Measurements from ENCODE around the gene ICAM4. TPM values are rescaled to one million over a fixed set of nuclear protein-coding genes. Genes with fewer than 3 reads are reported as not detected.
"Not testable (repeated sequence)": the region's sequence is repeated elsewhere in the genome, so short reads cannot be mapped to it uniquely, and the experiment has no call there.

The ICAM4 gene
- 1 to 10 TPM; 1.5 to 2.0 TPM for total RNA-seq

GRCh38 chr19:10286803-10287737 is at the start of gene ICAM4:
Gene ICAM4, plus strand, starts transcription at chr19:10286955. Its CDS starts 58 bp downstream, at chr19:10287013.
- H3K27me3 Mint-ChIP-seq: peaks cover 44% of the 10 kb centered on the region
- H3K4me1 Mint-ChIP-seq: peaks cover 72% of the 10 kb centered on the region
- peak within 1 kb of the TSS; percentile 50 for H3K4me3 Mint-ChIP-seq
- H3K36me3 Mint-ChIP-seq (ENCODE audit: low read depth): peaks cover 38% of the 10 kb centered on the region
- ChIA-PET CTCF (interaction anchor here (0.6 to 3.1 kb wide), 6 partner anchors 17 to 135 kb away, joined by 3 to 28 read pairs (median 6); partner anchors contain the start of gene ICAM1), POLR2A (interaction anchor here (1.1 to 8.9 kb wide), 7 partner anchors 10 to 102 kb away, joined by 3 to 105 read pairs (median 9); partner anchors contain the start of genes ICAM1 and RAVER1)
- peak within 1 kb of the TSS; percentile 65 for H3K27ac Mint-ChIP-seq
- no peaks in the 10 kb centered on the region for H3K9me3 Mint-ChIP-seq
- DNase-seq: peak; percentile 67

GRCh38 chr19:10237702-10238101 is 49.1 kb upstream of the ICAM4 start:
- POLR2A ChIA-PET: interaction anchor here (2.2 kb wide), 1 partner anchor 33 kb away, joined by 7 read pairs; the partner anchor contains the start of gene ICAM1
- no peak overlapping the region for H3K4me3 Mint-ChIP-seq
- H3K27ac Mint-ChIP-seq: no peak overlapping the region
- CTCF ChIA-PET: interaction anchor here (0.7 kb wide), 2 partner anchors 34 to 133 kb away, joined by 3 to 5 read pairs; no protein-coding TSS in a partner anchor
- DNase-seq: no peak
- no peaks in the 10 kb centered on the region for H3K27me3 Mint-ChIP-seq
- H3K9me3 Mint-ChIP-seq: no peaks in the 10 kb centered on the region
- H3K4me1 Mint-ChIP-seq: peaks cover 29% of the 10 kb centered on the region
- no peaks in the 10 kb centered on the region for H3K36me3 Mint-ChIP-seq (ENCODE audit: low read depth)

GRCh38 chr19:10238172-10238783 is 48.5 kb upstream of the ICAM4 start:
- Mint-ChIP-seq H3K36me3 (ENCODE audit: low read depth) (no peaks in the 10 kb centered on the region), H3K27me3 (no peaks in the 10 kb centered on the region), H3K27ac (peak overlapping the region; percentile 26), H3K4me1 (peaks cover 29% of the 10 kb centered on the region), H3K9me3 (no peaks in the 10 kb centered on the region), H3K4me3 (no peak overlapping the region)
- DNase-seq: no peak
- ChIA-PET POLR2A (no interaction called here), CTCF (interaction anchor here (0.7 to 1.7 kb wide), 3 partner anchors 12 to 919 kb away, joined by 3 to 12 read pairs (median 3); no protein-coding TSS in a partner anchor)

- H3K4me3 Mint-ChIP-seq; DNase-seq; POLR2A ChIA-PET; H3K27me3 Mint-ChIP-seq; H3K27ac Mint-ChIP-seq; H3K36me3 Mint-ChIP-seq (ENCODE audit: low read depth); H3K9me3 Mint-ChIP-seq: not testable (repeated sequence)
- CTCF ChIA-PET: interaction anchor here (0.7 kb wide), 1 partner anchor 55 kb away, joined by 3 read pairs; no protein-coding TSS in a partner anchor
- peaks cover 13% of the 10 kb centered on the region for H3K4me1 Mint-ChIP-seq
These were observed 44.8 kb upstream of the ICAM4 start for GRCh38 chr19:10241826-10242449.

GRCh38 chr19:10243606-10244005 is 43.1 kb upstream of the ICAM4 start:
- peaks cover 6% of the 10 kb centered on the region for H3K4me1 Mint-ChIP-seq
- no peaks in the 10 kb centered on the region for H3K36me3 Mint-ChIP-seq (ENCODE audit: low read depth)
- no peak overlapping the region for H3K27ac Mint-ChIP-seq
- POLR2A ChIA-PET: no interaction called here
- DNase-seq: no peak
- no peaks in the 10 kb centered on the region for H3K27me3 Mint-ChIP-seq
- no peak overlapping the region for H3K4me3 Mint-ChIP-seq
- no peaks in the 10 kb centered on the region for H3K9me3 Mint-ChIP-seq
- CTCF ChIA-PET: no interaction called here

GRCh38 chr19:10245189-10245939 is 41.4 kb upstream of the ICAM4 start:
- Mint-ChIP-seq H3K4me1 (peaks cover 6% of the 10 kb centered on the region), H3K36me3 (ENCODE audit: low read depth) (no peaks in the 10 kb centered on the region), H3K27me3 (no peaks in the 10 kb centered on the region), H3K9me3 (no peaks in the 10 kb centered on the region), H3K4me3 (no peak overlapping the region), H3K27ac (no peak overlapping the region)
- DNase-seq: no peak
- ChIA-PET POLR2A (no interaction called here), CTCF (interaction anchor here (1.0 kb wide), 2 partner anchors 16 to 50 kb away, joined by 3 to 4 read pairs; partner anchors contain the start of gene DNMT1)

- Mint-ChIP-seq H3K4me1 (peaks cover 11% of the 10 kb centered on the region), H3K4me3 (no peak overlapping the region), H3K27me3 (no peaks in the 10 kb centered on the region), H3K9me3 (no peaks in the 10 kb centered on the region), H3K27ac (no peak overlapping the region), H3K36me3 (ENCODE audit: low read depth) (no peaks in the 10 kb centered on the region)
- ChIA-PET CTCF (interaction anchor here (0.9 to 1.0 kb wide), 3 partner anchors 11 to 51 kb away, joined by 3 to 4 read pairs (median 4); partner anchors contain the start of gene DNMT1), POLR2A (interaction anchor here (0.9 kb wide), 1 partner anchor 11 kb away, joined by 3 read pairs; no protein-coding TSS in a partner anchor)
- no peak for DNase-seq
These were observed 40.2 kb upstream of the ICAM4 start for GRCh38 chr19:10246511-10246910.

GRCh38 chr19:10251792-10252694 is 34.7 kb upstream of the ICAM4 start, which contains the start of gene MRPL4:
Gene MRPL4, plus strand, starts transcription at chr19:10252214. Its CDS starts 40 bp downstream, at chr19:10252254.
- Mint-ChIP-seq H3K27me3 (no peaks in the 10 kb centered on the region), H3K9me3 (no peaks in the 10 kb centered on the region), H3K4me3 (peak within 1 kb of the TSS; percentile 84), H3K27ac (peak within 1 kb of the TSS; percentile 85), H3K36me3 (ENCODE audit: low read depth) (peaks cover 25% of the 10 kb centered on the region), H3K4me1 (peaks cover 36% of the 10 kb centered on the region)
- POLR2A ChIA-PET: interaction anchor here (1.0 to 2.2 kb wide), 10 partner anchors 8 to 152 kb away, joined by 3 to 12 read pairs (median 5); partner anchors contain the start of genes CDC37, DNMT1, ICAM1 and TYK2
- CTCF ChIA-PET: interaction anchor here (0.6 to 4.3 kb wide), 7 partner anchors 8 to 139 kb away, joined by 3 to 51 read pairs (median 4); partner anchors contain the start of gene DNMT1
- DNase-seq: peak; percentile 97

- no peak for DNase-seq
- peak overlapping the region; percentile 84 for H3K4me3 Mint-ChIP-seq
- H3K27me3 Mint-ChIP-seq: no peaks in the 10 kb centered on the region
- ChIA-PET POLR2A (interaction anchor here (1.6 to 2.2 kb wide), 5 partner anchors 17 to 128 kb away, joined by 4 to 12 read pairs (median 7); partner anchors contain the start of genes DNMT1, ICAM1 and TYK2), CTCF (interaction anchor here (0.8 to 1.9 kb wide), 3 partner anchors 17 to 136 kb away, joined by 3 to 6 read pairs (median 4); partner anchors contain the start of gene DNMT1)
- H3K36me3 Mint-ChIP-seq (ENCODE audit: low read depth): peaks cover 31% of the 10 kb centered on the region
- peak overlapping the region; percentile 85 for H3K27ac Mint-ChIP-seq
- peaks cover 36% of the 10 kb centered on the region for H3K4me1 Mint-ChIP-seq
- H3K9me3 Mint-ChIP-seq: no peaks in the 10 kb centered on the region
These were observed 34.0 kb upstream of the ICAM4 start for GRCh38 chr19:10252707-10253106.

- CTCF ChIA-PET: interaction anchor here (1.3 to 1.5 kb wide), 2 partner anchors 135 to 138 kb away, joined by 4 to 7 read pairs; no protein-coding TSS in a partner anchor
- Mint-ChIP-seq H3K36me3 (ENCODE audit: low read depth) (peaks cover 42% of the 10 kb centered on the region), H3K9me3 (no peaks in the 10 kb centered on the region), H3K4me1 (peaks cover 45% of the 10 kb centered on the region), H3K27ac (peak overlapping the region; percentile 21), H3K27me3 (no peaks in the 10 kb centered on the region), H3K4me3 (no peak overlapping the region)
- DNase-seq: no peak
- POLR2A ChIA-PET: interaction anchor here (2.1 kb wide), 1 partner anchor 16 kb away, joined by 6 read pairs; the partner anchor contains the start of gene ICAM1
These were observed 32.5 kb upstream of the ICAM4 start for GRCh38 chr19:10254244-10254643.

GRCh38 chr19:10255358-10255757 is 31.4 kb upstream of the ICAM4 start:
- no peaks in the 10 kb centered on the region for H3K9me3 Mint-ChIP-seq
- ChIA-PET POLR2A (interaction anchor here (2.1 kb wide), 1 partner anchor 15 kb away, joined by 6 read pairs; the partner anchor contains the start of gene ICAM1), CTCF (interaction anchor here (1.3 kb wide), 1 partner anchor 136 kb away, joined by 4 read pairs; no protein-coding TSS in a partner anchor)
- no peak overlapping the region for H3K4me3 Mint-ChIP-seq
- no peaks in the 10 kb centered on the region for H3K27me3 Mint-ChIP-seq
- H3K4me1 Mint-ChIP-seq: peaks cover 51% of the 10 kb centered on the region
- no peak for DNase-seq
- H3K36me3 Mint-ChIP-seq (ENCODE audit: low read depth): peaks cover 42% of the 10 kb centered on the region
- no peak overlapping the region for H3K27ac Mint-ChIP-seq

Data from activated CD4-positive, alpha-beta memory T cell treated with anti-CD3 and anti-CD28 coated beads, Interleukin-2, amount 10 ng/mL, durations not matched to agents 7 days and 5 days (primary cell).